ENCODE measurements around the gene TTC31.

The TTC31 gene

DNA sequence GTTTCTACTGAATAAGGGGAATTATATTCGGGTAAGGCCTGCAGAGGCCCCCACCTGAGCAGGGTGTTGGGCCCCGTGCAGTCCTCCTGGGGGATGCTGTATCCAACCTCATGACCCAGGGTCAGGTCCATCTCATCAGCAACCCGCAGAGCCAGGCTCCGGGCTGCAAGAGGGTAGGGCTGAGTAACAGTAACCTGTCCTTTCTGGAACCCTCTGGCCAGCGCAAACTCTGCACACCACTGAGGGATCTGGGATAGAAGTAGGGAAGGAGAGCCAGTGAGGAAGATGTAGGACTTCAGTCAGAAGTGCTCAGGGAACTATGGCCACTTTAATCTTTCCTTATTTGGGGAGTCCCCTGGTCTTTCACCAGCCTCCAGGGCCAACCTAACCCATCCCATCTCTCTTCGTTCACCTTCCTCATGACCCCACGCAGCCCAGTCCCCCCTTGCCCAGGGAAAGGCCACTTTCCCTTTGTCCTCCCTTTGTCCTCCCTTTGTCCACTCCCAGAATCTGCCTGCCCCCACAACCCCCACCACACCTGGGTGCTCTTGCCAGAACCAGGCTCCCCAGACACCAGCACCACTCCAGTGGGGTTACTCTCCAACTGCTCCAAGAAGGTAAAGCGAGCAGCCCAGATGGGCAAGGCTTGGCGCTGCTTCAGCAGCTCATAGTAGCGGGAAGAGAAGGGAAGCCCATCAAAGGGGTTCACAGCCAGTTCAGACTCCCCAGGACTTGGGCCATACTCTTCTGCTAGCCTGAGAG is 42.3 kb downstream of the TTC31 start:
- in situ Hi-C loops (cut with MboI; ENCODE audit: low sequenced_read_pairs) = no loop called here

DNA sequence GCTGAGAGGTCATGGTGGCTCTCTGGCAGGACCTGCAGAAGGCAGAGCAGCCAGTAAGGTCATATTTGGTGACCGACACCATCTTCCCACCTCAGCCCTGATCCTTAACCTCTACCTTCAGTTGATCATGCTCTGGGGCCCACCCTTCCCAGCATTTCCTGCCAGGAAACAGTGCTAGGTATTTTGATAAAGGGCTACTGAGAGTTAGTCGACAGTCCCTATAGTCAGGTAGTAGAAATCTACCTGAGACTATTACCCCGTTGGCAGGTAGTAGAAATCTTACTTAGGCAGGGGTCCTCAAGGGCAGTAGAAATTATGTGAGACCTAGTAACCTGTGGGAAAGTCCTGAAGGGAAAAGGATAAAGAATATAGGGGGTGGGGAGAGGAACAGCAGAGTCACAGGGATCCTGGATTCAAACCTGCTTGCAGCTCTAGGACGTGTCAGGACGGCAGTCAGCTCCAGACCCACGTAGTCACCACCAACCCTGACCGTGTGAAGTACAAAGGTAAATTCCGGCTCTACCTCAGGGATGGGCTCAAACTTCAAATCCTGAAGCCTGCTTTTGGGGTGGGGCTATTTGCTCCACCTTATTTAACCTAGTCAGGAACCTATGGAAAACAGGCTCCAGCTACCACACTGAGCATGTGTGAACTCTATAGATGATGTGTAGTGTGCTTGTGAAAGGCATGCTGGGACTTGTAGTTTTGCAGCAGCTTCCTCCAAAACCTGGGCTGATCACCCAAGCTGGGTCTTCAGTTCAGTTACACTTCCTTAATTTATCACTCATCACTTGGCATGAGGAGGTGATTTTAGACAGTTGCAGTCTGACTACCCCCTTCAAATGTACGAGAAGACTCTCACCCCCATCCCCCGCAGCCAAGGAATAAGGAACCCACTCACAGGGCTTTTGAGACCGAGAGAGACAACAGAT is 43.1 kb downstream of the TTC31 start, which contains the start of gene DQX1:
TSS of gene DQX1 (minus strand) at position 515 of the 932 bp plus-strand sequence. CDS start at position 13, 502 bp downstream.
- in situ Hi-C loops (cut with MboI; ENCODE audit: low sequenced_read_pairs) = no loop called here

DNA sequence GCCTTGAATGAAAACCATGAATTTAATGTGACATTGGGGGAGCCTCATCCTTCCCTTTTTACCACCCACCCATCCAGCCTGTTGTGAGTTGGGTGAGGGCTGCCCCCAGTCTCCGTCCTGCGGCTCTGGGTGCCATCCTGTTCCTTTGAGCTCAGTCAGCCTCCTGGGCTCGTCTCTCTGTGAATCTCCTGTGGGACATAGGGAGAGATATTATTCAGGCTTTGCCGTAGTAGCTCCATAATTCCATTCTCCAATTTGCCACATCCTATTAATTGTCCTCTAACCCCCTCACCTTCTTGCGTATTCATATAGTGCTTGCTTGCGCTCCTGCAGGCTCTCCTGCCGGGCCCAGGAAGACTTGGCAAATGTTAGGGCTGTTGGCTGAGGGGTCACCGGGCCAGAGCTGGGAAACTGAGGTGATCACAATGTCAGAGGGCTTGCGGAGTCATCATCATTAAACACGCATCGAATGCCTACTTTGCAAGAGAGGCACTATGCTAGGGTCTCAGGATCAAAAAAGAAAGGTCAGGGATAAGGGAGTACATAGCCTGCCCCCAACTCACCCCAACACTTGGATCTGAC is 43.9 kb downstream of the TTC31 start:
- in situ Hi-C loops (cut with MboI; ENCODE audit: low sequenced_read_pairs) = no loop called here

DNA sequence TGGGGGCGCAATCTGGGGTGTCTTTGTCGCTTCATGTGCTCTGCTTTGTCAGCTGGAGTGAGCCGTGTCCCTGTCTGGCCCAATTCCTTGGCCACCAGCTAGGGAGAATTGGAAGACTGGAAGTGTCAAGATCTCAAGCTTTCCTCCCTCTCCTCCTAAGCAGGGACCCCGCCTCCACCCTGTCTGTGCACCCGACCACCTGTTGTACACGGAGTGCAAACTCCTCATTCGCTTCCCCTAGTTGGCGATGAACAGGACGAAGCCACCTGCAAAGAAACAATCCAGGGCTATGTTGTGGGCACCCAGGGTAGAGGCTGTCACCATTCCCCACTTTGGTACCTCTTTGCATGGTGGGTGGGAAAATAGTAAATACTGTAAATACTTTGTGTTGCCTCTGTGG is 44.9 kb downstream of the TTC31 start:
- in situ Hi-C loops (cut with MboI; ENCODE audit: low sequenced_read_pairs) = no loop called here

DNA sequence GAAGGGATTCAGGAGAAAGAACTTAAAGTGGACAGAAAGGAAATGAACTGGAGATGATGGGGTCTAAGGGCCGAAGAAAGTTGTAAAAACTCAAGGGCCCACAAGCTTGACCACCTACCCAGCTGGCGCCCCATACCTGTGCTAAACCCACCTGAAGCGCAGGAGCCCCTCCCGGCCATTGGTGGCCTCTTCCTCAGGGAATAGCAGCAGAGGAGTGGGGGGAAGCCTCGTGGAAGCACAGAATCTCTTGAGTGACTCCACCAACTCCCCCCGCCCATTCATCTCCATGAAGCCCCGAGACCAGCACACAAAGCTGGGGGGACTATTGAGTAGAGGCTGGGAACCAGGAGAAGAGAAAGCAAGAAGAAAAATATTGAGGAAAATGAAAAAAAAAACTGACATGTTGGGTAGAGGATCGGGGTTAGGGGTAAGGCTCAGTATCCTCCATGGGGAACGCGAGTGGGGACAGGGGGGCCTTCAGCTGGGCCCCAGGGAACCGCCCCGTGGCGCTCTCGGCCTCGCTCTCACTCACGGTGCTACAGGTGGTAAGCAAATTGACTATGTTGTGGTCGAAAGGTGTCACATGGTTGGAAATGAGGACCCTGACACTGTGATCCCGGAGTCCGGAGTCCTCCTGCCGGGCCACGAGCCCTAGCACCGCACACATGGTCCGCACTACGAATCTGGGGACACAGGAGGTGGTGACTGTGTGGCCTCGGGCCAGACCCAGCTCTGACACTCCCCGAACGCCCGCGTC is 45.9 kb downstream of the TTC31 start:
- in situ Hi-C loops (cut with MboI; ENCODE audit: low sequenced_read_pairs) = no loop called here

DNA sequence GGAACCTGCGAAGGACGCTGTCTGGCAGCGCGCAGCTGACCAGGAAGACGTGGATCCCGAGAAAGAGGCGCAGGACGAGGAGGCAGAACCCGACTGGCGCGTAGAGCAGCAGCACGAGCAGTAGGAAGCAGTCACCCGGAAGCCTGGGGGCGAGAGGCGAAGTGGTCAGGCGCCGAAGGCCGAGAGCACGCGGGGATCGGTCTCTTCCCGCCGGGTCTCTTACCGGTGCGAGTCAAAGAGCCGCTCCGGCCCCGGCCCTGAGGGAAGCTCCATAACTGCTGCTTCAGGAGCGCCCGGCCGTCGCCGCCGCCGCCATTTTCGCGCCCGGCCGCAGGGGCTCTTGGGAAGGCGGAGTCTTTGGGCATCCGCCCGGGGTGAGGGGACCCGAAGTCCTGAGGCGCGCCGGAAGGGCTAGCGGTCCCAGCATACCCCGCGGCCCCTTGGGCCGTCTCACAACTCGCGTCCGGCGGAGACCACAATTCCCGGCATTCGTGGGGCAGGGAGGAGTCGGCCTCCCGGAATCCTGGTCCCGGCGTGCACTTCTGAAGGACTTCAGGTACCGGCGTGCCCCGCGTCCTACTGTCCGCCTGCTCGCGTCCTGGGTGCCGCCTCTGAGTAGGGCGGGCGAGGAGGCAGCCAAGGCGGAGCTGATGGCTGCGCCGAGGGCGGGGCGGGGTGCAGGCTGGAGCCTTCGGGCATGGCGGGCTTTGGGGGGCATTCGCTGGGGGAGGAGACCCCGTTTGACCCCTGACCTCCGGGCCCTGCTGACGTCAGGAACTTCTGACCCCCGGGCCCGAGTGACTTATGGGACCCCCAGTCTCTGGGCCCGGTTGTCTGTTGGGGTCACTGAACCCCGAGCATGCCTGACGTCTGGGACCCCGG is 46.7 kb downstream of the TTC31 start, which contains the start of the genes AUP1 and HTRA2:
TSS of gene AUP1 (minus strand) at position 350 of the 882 bp plus-strand sequence. CDS start at position 273, 77 bp downstream.
TSS of gene HTRA2 (plus strand) at position 577 of the 882 bp plus-strand sequence. CDS start at position 651, 74 bp downstream.
- in situ Hi-C loops (cut with MboI; ENCODE audit: low sequenced_read_pairs) = loop anchor here (10.0 kb wide), 1 partner anchor 55 kb away; no protein-coding TSS in a partner anchor

DNA sequence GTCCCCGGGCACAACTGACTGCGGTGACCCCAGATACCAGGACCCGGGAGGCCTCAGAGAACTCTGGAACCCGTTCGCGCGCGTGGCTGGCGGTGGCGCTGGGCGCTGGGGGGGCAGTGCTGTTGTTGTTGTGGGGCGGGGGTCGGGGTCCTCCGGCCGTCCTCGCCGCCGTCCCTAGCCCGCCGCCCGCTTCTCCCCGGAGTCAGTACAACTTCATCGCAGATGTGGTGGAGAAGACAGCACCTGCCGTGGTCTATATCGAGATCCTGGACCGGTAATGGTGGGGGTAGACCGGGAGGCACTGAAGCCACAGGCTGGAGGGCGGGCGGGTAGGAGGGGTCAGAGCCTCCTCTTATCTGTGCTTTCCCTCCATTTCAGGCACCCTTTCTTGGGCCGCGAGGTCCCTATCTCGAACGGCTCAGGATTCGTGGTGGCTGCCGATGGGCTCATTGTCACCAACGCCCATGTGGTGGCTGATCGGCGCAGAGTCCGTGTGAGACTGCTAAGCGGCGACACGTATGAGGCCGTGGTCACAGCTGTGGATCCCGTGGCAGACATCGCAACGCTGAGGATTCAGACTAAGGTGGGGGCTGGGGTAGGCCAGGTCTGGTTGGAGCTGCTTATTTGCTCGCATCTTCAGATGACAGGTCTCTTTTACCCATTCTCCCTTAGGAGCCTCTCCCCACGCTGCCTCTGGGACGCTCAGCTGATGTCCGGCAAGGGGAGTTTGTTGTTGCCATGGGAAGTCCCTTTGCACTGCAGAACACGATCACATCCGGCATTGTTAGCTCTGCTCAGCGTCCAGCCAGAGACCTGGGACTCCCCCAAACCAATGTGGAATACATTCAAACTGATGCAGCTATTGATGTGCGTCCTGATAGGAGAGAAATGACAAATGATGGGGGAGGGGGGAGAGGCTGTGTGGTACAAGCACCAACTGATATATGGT is 47.6 kb downstream of the TTC31 start:
- in situ Hi-C loops (cut with MboI; ENCODE audit: low sequenced_read_pairs) = loop anchor here (10.0 kb wide), 1 partner anchor 54 kb away; no protein-coding TSS in a partner anchor

DNA sequence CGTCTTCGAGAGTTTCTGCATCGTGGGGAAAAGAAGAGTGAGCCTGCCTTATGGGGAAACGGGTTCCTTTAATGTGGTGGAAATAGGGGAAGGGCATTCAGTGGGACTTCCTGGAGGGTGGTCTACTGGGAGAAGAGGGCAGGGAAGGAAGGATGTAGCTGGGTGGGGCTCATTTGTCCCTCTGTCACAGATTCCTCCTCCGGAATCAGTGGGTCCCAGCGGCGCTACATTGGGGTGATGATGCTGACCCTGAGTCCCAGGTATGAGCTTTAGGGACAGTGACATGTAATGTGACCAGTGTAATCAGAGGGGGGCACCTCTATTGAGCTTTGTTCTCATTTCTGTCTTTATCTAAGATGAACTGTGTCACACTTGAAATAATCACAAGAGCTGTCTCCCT is 48.8 kb downstream of the TTC31 start:
- in situ Hi-C loops (cut with MboI; ENCODE audit: low sequenced_read_pairs) = loop anchor here (10.0 kb wide), 1 partner anchor 53 kb away; no protein-coding TSS in a partner anchor

DNA sequence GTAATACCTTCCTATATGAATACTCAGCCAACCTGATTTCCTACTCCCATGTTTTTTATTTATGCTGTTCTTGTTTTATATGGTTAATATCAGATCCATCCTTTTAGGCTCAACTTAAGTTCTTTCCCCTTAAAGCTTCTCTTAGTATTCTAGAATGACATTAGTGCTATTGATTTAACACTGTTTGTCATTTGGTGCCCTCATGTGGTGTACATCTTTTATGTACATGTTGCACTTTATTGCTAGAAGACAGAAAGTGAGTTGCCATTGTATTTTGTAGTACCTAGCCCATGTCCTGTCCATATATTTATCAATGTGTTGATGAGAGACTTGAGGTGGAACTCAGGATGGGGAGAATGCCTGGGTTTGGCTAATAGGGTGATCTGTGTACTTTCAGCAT is 49.3 kb downstream of the TTC31 start:
- in situ Hi-C loops (cut with MboI; ENCODE audit: low sequenced_read_pairs) = loop anchor here (10.0 kb wide), 1 partner anchor 53 kb away; no protein-coding TSS in a partner anchor

DNA sequence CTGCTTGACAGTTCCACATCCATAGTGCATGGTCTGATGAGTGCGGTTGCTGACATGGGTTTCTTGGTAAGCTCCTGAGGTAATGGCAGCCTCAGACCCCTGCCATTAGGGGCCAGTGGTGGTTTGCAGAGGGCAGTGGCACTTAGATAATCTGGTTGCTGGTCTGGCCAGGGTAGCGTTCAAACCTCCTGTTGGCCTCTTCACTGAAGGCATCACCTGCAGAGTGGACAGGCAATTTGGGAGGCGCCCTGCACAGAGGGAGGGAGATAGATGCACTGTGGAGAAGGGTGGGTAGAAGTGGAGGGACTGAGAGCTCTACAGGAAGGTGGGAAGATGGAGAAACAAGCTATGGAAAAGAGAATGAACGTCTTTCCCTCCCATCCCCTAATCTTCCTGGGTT is 50.6 kb downstream of the TTC31 start:
- in situ Hi-C loops (cut with MboI; ENCODE audit: low sequenced_read_pairs) = loop anchor here (10.0 kb wide), 1 partner anchor 51 kb away; no protein-coding TSS in a partner anchor

DNA sequence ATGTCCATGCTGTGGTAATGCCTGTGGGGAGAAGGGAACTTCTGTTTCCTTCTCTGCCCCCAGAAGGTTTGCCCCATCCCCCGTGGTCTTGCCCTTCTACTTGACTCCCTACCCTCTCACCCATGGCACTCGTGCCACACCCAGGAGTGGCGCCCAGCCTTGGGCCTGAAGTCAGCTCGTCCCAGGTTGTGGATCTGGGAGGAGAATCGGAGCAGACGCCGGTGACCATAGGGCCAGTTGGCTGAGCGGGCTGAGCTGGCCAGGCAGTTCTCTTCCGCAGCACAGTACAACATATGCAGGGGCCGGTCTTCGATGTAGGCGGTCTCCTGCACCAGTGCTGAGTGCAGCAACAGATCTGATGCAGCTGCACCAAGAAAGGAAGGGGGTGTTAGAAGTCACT is 51.5 kb downstream of the TTC31 start:
- in situ Hi-C loops (cut with MboI; ENCODE audit: low sequenced_read_pairs) = loop anchor here (10.0 kb wide), 1 partner anchor 50 kb away; no protein-coding TSS in a partner anchor

DNA sequence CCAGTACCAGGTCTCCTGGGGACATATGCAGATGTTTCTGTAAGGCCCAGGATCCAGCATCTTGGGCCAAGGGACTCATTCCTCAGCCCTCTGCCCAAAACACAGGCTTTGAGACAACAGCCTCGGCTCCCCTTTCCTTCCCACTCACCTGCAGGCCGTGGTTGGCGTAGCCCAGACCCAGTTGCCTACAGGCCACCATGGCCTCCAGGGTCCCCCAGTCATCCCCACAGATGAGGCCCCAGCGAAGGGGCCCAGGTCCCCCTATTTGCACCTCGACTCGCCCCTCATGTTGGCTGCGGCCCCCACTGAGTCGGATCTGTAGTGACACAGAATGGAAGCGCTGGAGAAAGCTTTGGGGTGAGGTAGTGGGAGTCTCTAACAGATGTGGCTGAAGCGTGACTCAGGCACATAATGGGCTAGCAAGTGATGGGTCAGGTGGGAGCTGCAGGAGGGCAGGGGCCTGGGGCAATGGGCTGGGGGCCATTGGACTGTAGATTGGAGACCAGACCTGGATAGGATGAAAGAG is 52.6 kb downstream of the TTC31 start:
- in situ Hi-C loops (cut with MboI; ENCODE audit: low sequenced_read_pairs) = loop anchor here (10.0 kb wide), 1 partner anchor 49 kb away; no protein-coding TSS in a partner anchor

DNA sequence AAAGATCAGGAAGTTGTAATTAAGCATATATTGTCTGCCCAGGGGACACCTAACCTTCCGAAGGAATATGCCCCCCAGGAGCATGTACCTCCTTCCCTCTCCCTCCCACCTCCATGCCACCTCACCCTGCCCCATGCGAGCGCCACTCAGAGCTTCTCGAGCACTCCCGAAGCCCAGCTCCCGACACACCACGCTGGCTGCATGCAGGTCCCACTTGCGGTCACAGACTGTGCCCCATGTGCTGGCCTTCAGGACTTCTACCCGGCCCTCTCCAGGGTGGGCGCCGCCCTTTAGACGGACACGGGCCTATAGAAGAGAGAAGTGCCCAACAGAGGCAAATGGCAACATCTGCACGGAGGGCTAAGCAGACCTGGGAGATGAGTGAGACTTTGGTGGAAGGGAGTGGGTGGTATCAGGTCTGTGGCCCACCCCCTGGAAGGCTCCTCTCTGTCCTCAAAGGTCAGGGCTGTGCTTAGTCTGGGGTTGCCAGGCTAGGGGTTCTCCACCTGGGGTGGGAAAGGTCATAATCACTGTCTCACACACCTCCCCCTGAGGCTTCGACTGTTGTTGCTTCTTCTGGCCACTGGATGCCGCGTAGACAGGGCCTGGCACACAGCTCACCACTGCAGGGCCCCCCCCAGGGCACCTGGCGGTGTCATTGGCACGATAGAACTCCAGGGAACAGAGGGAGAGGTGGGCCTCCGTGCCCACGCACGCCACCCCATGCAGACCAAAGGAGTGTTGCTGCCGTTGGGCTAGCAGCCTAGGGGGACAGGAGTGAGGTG is 53.5 kb downstream of the TTC31 start:
- in situ Hi-C loops (cut with MboI; ENCODE audit: low sequenced_read_pairs) = loop anchor here (10.0 kb wide), 1 partner anchor 48 kb away; no protein-coding TSS in a partner anchor

DNA sequence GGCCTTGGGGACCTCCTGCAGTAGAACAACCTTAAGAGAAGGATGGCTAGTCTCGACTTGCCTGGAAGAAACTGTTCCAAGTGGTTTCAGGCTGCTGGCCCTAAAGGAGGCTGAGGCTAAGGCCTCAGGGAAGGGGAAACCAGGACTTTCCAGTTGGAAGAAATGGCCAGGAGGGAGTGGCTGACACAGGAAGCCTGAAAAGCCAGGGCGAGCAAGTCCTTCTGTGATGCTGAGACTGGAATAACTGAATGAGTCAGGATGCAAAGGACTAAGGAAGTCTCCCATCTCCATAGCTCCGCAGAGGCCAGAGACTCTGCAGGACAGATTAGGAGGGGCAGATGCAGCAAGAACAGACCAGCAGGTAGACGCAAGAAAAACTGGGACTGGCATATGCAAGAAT is 54.3 kb downstream of the TTC31 start:
- in situ Hi-C loops (cut with MboI; ENCODE audit: low sequenced_read_pairs) = loop anchor here (10.0 kb wide), 1 partner anchor 48 kb away; no protein-coding TSS in a partner anchor

DNA sequence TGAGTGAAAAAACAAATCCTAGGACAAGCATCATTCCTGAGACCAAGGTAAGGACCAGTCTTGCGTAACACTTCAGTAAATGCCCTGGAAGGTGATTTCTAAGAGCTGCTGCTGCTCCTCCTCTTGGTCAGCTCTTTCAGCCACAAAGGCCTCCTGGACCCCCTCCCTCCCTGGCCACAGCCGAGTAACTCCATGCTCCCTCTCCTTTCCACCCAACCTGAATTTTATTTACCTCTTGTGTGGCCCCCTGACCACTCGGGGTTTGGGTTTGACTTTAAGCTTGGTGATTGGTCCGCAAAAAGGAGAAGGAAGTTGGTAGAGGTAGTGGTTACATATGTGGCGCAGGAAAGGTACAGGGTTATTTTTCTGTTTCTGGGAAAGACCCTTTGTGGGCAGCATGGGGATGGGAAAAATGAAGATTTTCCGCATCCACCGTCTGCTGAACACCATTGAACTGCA is 56.0 kb downstream of the TTC31 start:
- in situ Hi-C loops (cut with MboI; ENCODE audit: low sequenced_read_pairs) = loop anchor here (10.0 kb wide), 1 partner anchor 46 kb away; no protein-coding TSS in a partner anchor

DNA sequence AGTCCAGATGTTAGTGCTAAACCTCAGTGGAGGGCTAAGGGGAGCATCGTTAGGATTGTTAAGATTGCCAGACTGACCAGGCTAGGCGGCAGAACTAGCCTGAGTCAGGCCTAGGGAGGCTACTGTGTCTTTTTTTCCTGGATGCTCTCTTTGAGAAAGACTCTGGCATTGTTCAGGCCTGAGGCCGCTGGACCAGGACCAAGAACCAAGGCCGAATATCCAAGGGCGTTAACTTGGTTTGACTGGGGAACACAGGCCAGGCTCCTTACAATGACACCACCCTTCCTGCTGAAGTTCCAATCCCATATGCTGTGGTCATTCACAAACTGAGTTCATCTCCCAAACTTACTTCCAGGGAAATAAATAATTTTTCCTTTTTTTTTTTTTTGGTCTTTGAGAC is 57.4 kb downstream of the TTC31 start:
- in situ Hi-C loops (cut with MboI; ENCODE audit: low sequenced_read_pairs) = no loop called here
